Mesendoderm (in vitro differentiated cells): ENCODE measurements around the gene TNS3.
A peak's percentile ranks its signal among the peaks of the same experiment; 100 is the strongest.

Source experiments
- DNase-seq: peaks from one replicate; pipeline ENCODE4 v3.0.0; 2013
- H2AK5ac ChIP-seq: 2 replicates; pipeline ENCODE4 v1.6.1; 2013; ENCODE audit warnings: low read length, inconsistent platforms
- H2BK120ac ChIP-seq: 2 replicates; pipeline ENCODE4 v1.6.1; 2013; ENCODE audit warnings: low read depth, mild to moderate bottlenecking, low read length, moderate library complexity, mixed read lengths
- H2BK15ac ChIP-seq: replicated peaks from 2 replicates; pipeline ENCODE4 v1.6.1; 2013; ENCODE audit warnings: low read depth, mild to moderate bottlenecking, moderate library complexity
- H2BK5ac ChIP-seq: 2 replicates; pipeline ENCODE4 v1.6.1; 2013; ENCODE audit warnings: low read length, inconsistent platforms
- H3K18ac ChIP-seq: 2 replicates; pipeline ENCODE4 v1.6.1; 2013; ENCODE audit warnings: mild to moderate bottlenecking, low read length, mixed read lengths
- H3K23ac ChIP-seq: one replicate; pipeline ENCODE4 v1.6.1; 2013; ENCODE audit warnings: low read length
- H3K27ac ChIP-seq: 2 replicates; pipeline ENCODE4 v1.5.1; 2013; ENCODE audit warnings: low read depth, mild to moderate bottlenecking, inconsistent platforms, low read length, moderate library complexity
- H3K27me3 ChIP-seq: 2 replicates; pipeline ENCODE4 v1.6.1; 2013; ENCODE audit warnings: low read length, control low read depth, mild to moderate bottlenecking, inconsistent platforms; ENCODE audit not compliant: insufficient read depth, poor library complexity
- H3K36me3 ChIP-seq: 2 replicates; pipeline ENCODE4 v1.6.1; 2013; ENCODE audit warnings: low read length, inconsistent platforms; ENCODE audit not compliant: control insufficient read depth, insufficient read depth
- H3K4ac ChIP-seq: one replicate; pipeline ENCODE4 v1.6.1; 2013; ENCODE audit warnings: low read depth, mild to moderate bottlenecking, low read length, moderate library complexity
- H3K4me1 ChIP-seq: 2 replicates; pipeline ENCODE4 v1.6.1; 2013; ENCODE audit warnings: low read depth, low read length, inconsistent platforms; ENCODE audit not compliant: control insufficient read depth
- H3K4me2 ChIP-seq: 2 replicates; pipeline ENCODE4 v1.6.1; 2013; ENCODE audit warnings: low read length
- H3K4me3 ChIP-seq: 2 replicates; pipeline ENCODE4 v1.5.1; 2013; ENCODE audit warnings: mild to moderate bottlenecking, low read length
- H3K56ac ChIP-seq: one replicate; pipeline ENCODE4 v1.6.1; 2013; ENCODE audit warnings: low read length
- H3K79me1 ChIP-seq: 2 replicates; pipeline ENCODE4 v1.6.1; 2013; ENCODE audit warnings: low read length, inconsistent platforms
- H3K79me2 ChIP-seq: 2 replicates; pipeline ENCODE4 v1.6.1; 2013; ENCODE audit warnings: mild to moderate bottlenecking, low read length; ENCODE audit not compliant: control insufficient read depth, insufficient read depth
- H3K9ac ChIP-seq: 2 replicates; pipeline ENCODE4 v1.6.1; 2013; ENCODE audit warnings: low read length, inconsistent platforms
- H4K5ac ChIP-seq: one replicate; pipeline ENCODE4 v1.6.1; 2013; ENCODE audit warnings: low read length
- H4K8ac ChIP-seq: one replicate; pipeline ENCODE4 v1.6.1; 2013; ENCODE audit warnings: low read depth, mild to moderate bottlenecking, control low read depth, low read length, moderate library complexity
- WGBS: extraction: QIAGEN DNeasy Blood & Tissue Kit; methylation state at CpG from one replicate; pipeline ENCODE4 v1.1.7; 2013; ENCODE audit warnings: low lambda C conversion rate, missing lambda C conversion rate; ENCODE audit not compliant: insufficient coverage; ENCODE audit errors: extremely low coverage; 5-methylcytosine and 5-hydroxymethylcytosine counted together

Gene TNS3

GRCh38 chr7:47335557-47336471 lies 246.1 kb downstream of the TNS3 start:
- Histone ChIP-seq H3K4ac (no peak overlapping the region), H3K4me2 (no peak overlapping the region), H2BK120ac (no peak overlapping the region), H2BK5ac (no peak overlapping the region), H3K18ac (no peak overlapping the region), H3K36me3 (no peaks in the 10 kb centered on the region), H3K79me2 (no peaks in the 10 kb centered on the region), H3K4me3 (no peak overlapping the region), H3K79me1 (no peaks in the 10 kb centered on the region), H3K9ac (no peak overlapping the region), H3K56ac (no peak overlapping the region), H3K27me3 (no peaks in the 10 kb centered on the region), H3K4me1 (peaks cover 3% of the 10 kb centered on the region), H2BK15ac (no peak overlapping the region), H4K5ac (no peak overlapping the region), H2AK5ac (no peak overlapping the region), H3K23ac (no peak overlapping the region), H4K8ac (no peak overlapping the region), H3K27ac (no peak overlapping the region)
- no peak for DNase-seq
- WGBS, result no CpG with 5 or more reads among the region's 10 CpGs

- Histone ChIP-seq H4K8ac (no peak overlapping the region), H3K27me3 (no peaks in the 10 kb centered on the region), H3K4me1 (peaks cover 5% of the 10 kb centered on the region), H3K4me3 (no peak overlapping the region), H3K79me2 (no peaks in the 10 kb centered on the region), H4K5ac (no peak overlapping the region), H3K4ac (no peak overlapping the region), H2BK120ac (no peak overlapping the region), H3K79me1 (no peaks in the 10 kb centered on the region), H3K4me2 (no peak overlapping the region), H3K27ac (no peak overlapping the region), H3K9ac (no peak overlapping the region), H2BK15ac (no peak overlapping the region), H3K36me3 (no peaks in the 10 kb centered on the region), H2AK5ac (no peak overlapping the region), H3K23ac (no peak overlapping the region), H3K18ac (no peak overlapping the region), H3K56ac (no peak overlapping the region), H2BK5ac (no peak overlapping the region)
- no peak for DNase-seq
- WGBS, result no CpG with 5 or more reads among the region's 6 CpGs
Observed at GRCh38 chr7:47335071-47335470, 246.8 kb downstream of the TNS3 start.

- Histone ChIP-seq H3K4ac (no peak overlapping the region), H3K4me1 (peaks cover 5% of the 10 kb centered on the region), H3K79me1 (no peaks in the 10 kb centered on the region), H3K27me3 (no peaks in the 10 kb centered on the region), H4K8ac (no peak overlapping the region), H2BK120ac (no peak overlapping the region), H2AK5ac (no peak overlapping the region), H3K23ac (no peak overlapping the region), H3K18ac (no peak overlapping the region), H3K36me3 (no peaks in the 10 kb centered on the region), H4K5ac (no peak overlapping the region), H3K4me2 (no peak overlapping the region), H3K9ac (no peak overlapping the region), H3K79me2 (no peaks in the 10 kb centered on the region), H3K56ac (no peak overlapping the region), H2BK15ac (no peak overlapping the region), H3K4me3 (no peak overlapping the region), H2BK5ac (no peak overlapping the region), H3K27ac (no peak overlapping the region)
- no CpG with 5 or more reads among the region's 2 CpGs for WGBS
- DNase-seq, result no peak
Observed at GRCh38 chr7:47333959-47334358, 248.0 kb downstream of the TNS3 start.

- WGBS, result no CpG with 5 or more reads among the region's 2 CpGs
- Histone ChIP-seq H3K36me3 (no peaks in the 10 kb centered on the region), H2BK15ac (no peak overlapping the region), H2BK120ac (no peak overlapping the region), H3K4ac (no peak overlapping the region), H3K4me2 (no peak overlapping the region), H3K23ac (no peak overlapping the region), H2AK5ac (no peak overlapping the region), H3K27me3 (no peaks in the 10 kb centered on the region), H2BK5ac (no peak overlapping the region), H3K18ac (no peak overlapping the region), H4K5ac (no peak overlapping the region), H3K79me2 (no peaks in the 10 kb centered on the region), H3K9ac (no peak overlapping the region), H4K8ac (no peak overlapping the region), H3K4me1 (peaks cover 7% of the 10 kb centered on the region), H3K27ac (no peak overlapping the region), H3K56ac (no peak overlapping the region), H3K4me3 (no peak overlapping the region), H3K79me1 (no peaks in the 10 kb centered on the region)
- DNase-seq, result no peak
Observed at GRCh38 chr7:47333554-47333887, 248.4 kb downstream of the TNS3 start.

- WGBS, result no CpG with 5 or more reads among the region's 8 CpGs
- H2BK5ac ChIP-seq, result no peak overlapping the region
- DNase-seq, result no peak
Observed at GRCh38 chr7:47332681-47333553, 249.0 kb downstream of the TNS3 start.

More at GRCh38 chr7:47332681-47333553, 249.0 kb downstream of the TNS3 start:
- H3K36me3 ChIP-seq, result no peaks in the 10 kb centered on the region
- H3K4me2 ChIP-seq, result no peak overlapping the region
- H3K4me1 ChIP-seq, result peaks cover 10% of the 10 kb centered on the region
- no peak overlapping the region for H2AK5ac ChIP-seq
- peak overlapping the region; percentile 9 for H3K56ac ChIP-seq
- no peaks in the 10 kb centered on the region for H3K79me2 ChIP-seq
- no peak overlapping the region for H2BK120ac ChIP-seq
- H3K27me3 ChIP-seq, result no peaks in the 10 kb centered on the region
- no peak overlapping the region for H3K23ac ChIP-seq
- H3K4me3 ChIP-seq, result no peak overlapping the region
- no peaks in the 10 kb centered on the region for H3K79me1 ChIP-seq
- no peak overlapping the region for H3K4ac ChIP-seq
- no peak overlapping the region for H4K8ac ChIP-seq
- no peak overlapping the region for H3K9ac ChIP-seq
- H2BK15ac ChIP-seq, result no peak overlapping the region
- H3K18ac ChIP-seq, result peak overlapping the region; percentile 19
- no peak overlapping the region for H3K27ac ChIP-seq
- no peak overlapping the region for H4K5ac ChIP-seq
